CD4-positive, alpha-beta T cell treated with Interleukin-1 beta for 1 hour (primary cell): ENCODE measurements around the gene FERMT3.

Experiments used
- DNase-seq, 2 donors: peaks; one replicate each; pipeline ENCODE4 v3.0.0-alpha.2; 2020 to 2022

The FERMT3 gene

DNA sequence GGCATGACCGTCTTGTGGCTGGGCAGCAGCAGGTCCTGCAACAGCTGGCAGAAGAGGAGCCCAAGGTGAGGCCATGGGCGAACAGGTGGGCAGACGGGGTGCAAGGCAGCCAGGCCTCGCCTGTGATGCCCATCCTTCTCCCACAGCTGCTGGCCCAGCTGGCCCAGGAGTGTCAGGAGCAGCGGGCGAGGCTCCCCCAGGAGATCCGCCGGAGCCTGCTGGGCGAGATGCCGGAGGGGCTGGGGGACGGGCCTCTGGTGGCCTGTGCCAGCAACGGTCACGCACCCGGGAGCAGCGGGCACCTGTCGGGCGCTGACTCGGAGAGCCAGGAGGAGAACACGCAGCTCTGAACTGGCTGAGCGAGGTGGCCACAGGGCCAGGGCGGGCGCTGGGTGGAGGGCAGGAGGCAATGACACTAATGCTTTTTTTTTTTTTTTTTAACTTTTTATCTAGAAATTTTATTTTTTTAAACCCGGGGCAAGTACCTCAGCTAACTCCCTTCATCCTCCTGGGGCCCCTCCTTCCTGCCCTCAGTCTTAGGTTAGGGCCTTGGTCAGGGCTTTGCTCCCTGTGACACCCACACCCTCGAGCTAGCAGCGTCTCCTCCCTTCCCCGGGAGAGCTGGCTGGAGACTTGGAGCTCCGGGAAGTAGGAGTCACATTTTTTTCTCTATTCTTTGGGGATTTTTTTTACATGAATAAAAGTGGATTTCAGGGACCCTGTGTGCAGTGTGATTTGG, 60.9 kb downstream of the FERMT3 start:
- no peak for DNase-seq

DNA sequence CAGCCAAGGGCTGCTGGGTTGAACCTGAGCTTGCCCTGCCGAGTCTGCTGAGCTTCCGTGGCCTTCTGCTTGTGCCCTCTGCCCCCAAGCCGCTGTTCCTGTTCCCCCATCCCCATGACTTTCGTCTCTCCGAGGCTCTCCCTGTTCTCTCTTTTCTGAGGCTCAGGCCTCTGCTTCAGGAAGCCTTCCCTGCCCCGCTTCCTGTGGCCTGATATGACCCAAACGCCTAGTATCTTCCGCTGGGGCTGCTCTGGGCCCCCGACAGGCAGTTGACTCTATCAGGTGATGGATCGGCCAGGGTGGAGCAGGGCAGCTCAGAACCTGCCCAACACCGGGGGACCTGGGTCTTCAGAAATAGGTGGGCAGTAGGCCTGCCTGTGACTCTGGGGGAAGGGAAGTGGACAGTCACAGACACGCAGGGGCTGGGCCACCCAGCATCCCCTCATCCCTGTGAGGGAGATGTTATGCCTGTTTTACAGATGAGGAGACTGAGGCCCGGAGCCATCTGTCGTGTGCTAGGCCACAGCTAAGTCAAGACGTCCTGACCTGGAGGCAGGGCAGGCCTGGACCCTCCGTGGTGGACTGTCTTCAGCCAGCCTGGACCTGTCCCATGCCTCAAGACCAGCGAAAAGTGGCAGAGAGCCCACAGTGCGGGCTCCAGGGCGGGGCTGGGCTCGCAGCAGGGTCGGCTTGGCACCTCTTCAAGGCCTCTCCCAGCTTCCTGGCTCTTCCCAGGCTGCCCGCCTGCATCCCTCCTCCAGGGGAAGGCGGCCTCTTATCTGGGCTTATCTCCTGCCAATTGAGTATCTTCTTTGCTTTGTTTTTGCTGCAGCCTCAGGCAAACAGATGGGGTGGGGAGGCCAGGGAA, 61.7 kb downstream of the FERMT3 start:
- DNase-seq, result no peak

DNA sequence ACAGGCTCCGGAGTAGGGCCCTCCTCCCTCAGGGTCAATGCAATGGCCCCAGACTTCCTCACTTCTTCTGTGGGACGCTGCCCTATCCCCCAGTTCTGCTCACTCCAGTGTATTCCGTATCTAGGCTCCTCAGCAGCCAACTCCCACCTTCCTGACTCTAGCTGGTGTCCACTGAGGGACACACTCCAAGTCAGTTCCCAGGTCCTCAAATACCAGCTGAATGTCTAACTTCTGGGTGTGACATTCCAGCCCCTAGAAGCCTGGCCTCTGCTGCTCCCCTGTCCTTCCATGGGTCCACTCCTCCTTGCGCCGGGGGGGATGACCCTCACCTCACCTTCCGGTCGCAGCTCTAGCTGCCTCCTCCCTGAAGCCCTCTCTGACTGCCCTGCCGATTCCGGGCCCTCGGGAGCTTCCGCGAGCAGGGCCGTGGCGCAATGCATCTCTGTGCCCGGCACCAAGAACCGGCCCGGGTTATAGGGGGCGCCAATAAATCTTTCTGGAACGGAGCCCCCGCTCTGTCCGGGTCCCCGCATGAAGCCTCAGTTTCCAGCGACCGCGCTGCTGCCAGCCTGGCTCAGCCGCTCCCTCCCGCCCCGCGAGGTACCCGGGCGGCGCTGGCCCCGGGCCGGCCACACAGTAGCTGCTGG, 62.5 kb downstream of the FERMT3 start:
- peak; percentile 37 to 55 for DNase-seq

DNA sequence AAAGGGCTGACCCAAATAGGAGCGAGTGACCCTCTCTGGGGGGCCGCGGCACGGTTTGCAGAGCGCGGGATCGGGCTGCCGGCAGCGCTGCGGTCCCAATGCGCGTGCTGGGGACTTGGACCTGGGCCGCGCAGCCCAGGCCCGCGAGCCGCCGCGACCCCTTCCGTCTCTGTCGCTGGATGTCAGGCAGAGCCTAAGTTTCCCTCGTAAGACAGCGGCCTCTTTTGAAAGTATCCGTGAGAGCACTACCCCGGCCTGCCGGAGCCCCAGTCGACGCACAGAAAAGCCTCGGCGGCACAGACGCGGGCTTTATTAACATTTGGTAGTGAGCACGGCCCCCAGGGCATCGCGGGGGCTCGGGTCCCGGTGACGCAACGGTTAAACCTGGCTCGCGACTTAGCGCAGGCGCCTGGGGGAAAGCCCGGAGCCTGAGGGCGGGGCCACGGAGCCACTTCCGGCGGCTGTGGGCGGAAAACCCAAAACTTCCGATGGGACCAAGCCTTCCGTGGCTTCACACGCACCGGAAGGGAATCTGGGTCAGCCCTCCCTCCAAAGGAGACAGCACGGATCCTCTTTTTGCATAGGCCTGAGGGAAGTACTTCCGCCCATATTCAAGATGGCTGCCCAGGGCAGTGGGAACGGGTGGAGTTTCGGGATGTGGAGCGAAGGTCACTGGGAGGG, 63.2 kb downstream of the FERMT3 start:
- peak; percentile 97 to 98 for DNase-seq
